Gastroesophageal sphincter (tissue), 4 donors: ENCODE data around the gene IPO4. TPM values are rescaled to one million over a fixed set of nuclear protein-coding genes. Genes with fewer than 3 reads are reported as not detected.
A peak's percentile ranks its signal among the peaks of the same experiment; 100 is the strongest.

Experiments used
- ATAC-seq: fragments of 150-250 bp; one replicate; pipeline ENCODE4 v1.9.1; 2016; ENCODE audit warnings: mild to moderate bottlenecking, moderate library complexity
- H3K27ac ChIP-seq, 4 donors: fragments of 200-600 bp; sonication (generic) in 3 of 4; 1 replicate in 3 of 4; 2 replicates in 1 of 4; pipeline ENCODE4 v1.5.1; 2016 to 2019
- H3K27me3 ChIP-seq: fragments of 200-600 bp; sonication (generic); one replicate; pipeline ENCODE4 v1.5.1; 2019
- H3K36me3 ChIP-seq, 2 donors: fragments of 200-600 bp; sonication (generic); one replicate each; pipeline ENCODE4 v1.5.1; 2019; ENCODE audit warnings: control low read depth in 1 of 2
- H3K4me1 ChIP-seq, 3 donors: fragments of 200-600 bp; sonication (generic); 1 replicate in 2 of 3; 2 replicates in 1 of 3; pipeline ENCODE4 v1.5.1; 2016 to 2019; ENCODE audit warnings: control low read depth in 2 of 3
- H3K4me3 ChIP-seq, 2 donors: fragments of 200-600 bp; sonication (generic); one replicate each; pipeline ENCODE4 v1.5.1; 2019; ENCODE audit warnings: mild to moderate bottlenecking in 1 of 2, moderate library complexity in 1 of 2
- H3K9me3 ChIP-seq, 3 donors: fragments of 200-600 bp; sonication (generic); one replicate each; pipeline ENCODE4 v1.5.1; 2017 to 2019; ENCODE audit warnings: control low read depth in 2 of 3
- EP300 ChIP-seq: sonication (generic); formaldehyde crosslinking; IDR thresholded peaks from one replicate; pipeline ENCODE4 v1.6.1; 2017; ENCODE audit warnings: antibody characterized with exemption, mild to moderate bottlenecking
- POLR2A ChIP-seq, 2 donors: fragments of 450-650 bp; IDR thresholded peaks; one replicate each; pipeline ENCODE4 v1.6.1; 2017; ENCODE audit warnings: antibody characterized with exemption in 2 of 2, mild to moderate bottlenecking in 2 of 2, moderate library complexity in 1 of 2
- POLR2AphosphoS5 ChIP-seq: sonication (generic); formaldehyde crosslinking; IDR thresholded peaks from one replicate; pipeline ENCODE4 v1.6.1; 2017; ENCODE audit warnings: antibody characterized with exemption
- WGBS, 2 donors: methylation state at CpG; one replicate each; pipeline ENCODE4 v1.1.5; 2018; ENCODE audit warnings: low coverage in 1 of 2; 5-methylcytosine and 5-hydroxymethylcytosine counted together
- total RNA-seq, 4 donors: library from RNA; depleted of rRNA; stranded (reverse); fragments of >200 nt; gene quantifications; one replicate each; pipeline ENCODE4 v1.1.0, GENCODE V29; 2016
- TF ChIP-seq, protein P1 (sequence below), 4 experiments: fragments of 200-600 bp in 2 of 4; fragments of 450-650 bp in 2 of 4; sonication (generic) in 1 of 4; IDR thresholded peaks; one replicate each; pipeline ENCODE4 v1.5.1; 2017 to 2019; ENCODE audit warnings: antibody characterized with exemption in 4 of 4, mild to moderate bottlenecking in 2 of 4, moderate library complexity in 2 of 4

Gene IPO4
- total RNA-seq, 4 donors from 2014 or later = 16.8 to 31.6 (median 27.0) TPM

DNA sequence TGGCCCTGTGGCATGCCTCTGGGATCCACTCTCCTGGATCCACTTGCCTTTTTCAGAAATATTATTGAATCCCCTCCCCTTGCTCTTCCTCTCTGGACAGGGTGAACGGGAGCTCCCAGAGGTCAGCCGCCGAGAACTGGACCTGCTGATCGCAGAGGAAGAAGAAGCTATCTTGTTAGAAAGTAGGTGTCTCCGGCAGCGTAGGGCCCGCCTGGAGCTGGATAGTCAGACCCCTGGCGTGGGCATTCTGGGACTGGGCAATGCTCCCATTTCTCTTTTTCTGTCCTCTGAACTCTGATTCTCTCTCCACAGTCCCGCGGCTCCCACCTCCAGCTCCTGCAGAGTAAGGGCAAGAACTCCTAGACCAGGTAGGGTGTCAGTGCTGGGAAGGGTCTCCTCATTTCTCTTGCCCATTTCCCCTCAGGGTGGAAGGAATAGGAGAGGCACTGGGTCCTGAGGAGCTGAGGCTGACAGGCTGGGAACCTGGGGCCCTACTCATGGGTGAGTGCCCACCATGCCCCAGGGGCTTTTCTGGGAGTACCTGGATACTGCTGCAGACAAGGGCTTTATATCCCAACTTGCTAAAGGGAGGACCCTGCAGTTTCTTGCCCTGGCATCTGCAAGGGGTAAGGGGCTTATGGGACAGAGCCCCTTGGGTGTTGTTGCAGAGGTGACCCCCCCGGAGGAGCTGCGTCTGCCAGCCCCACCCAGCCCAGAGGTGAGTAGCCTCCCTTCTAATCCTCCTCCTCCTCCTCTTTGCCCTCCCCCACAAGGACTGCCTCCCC is 11.4 kb downstream of the IPO4 start:
- ATAC-seq = no peak
- Histone ChIP-seq H3K4me3 (no peak overlapping the region), H3K27ac (no peak overlapping the region), H3K36me3 (peaks cover 0 to 60% of the 10 kb centered on the region in 2 donors), H3K4me1 (peaks cover 0 to 20% (median 4%) of the 10 kb centered on the region in 3 donors), H3K27me3 (no peaks in the 10 kb centered on the region), H3K9me3 (no peaks in the 10 kb centered on the region)
- TF ChIP-seq POLR2AphosphoS5 (no peak), POLR2A (IDR thresholded peaks at IDR 0.05) (no peak)
- 60% methylated on average over 2 of the region's 12 CpGs; no CpG with 5 or more reads in 1 of the 2 donors for WGBS, 2 donors

DNA sequence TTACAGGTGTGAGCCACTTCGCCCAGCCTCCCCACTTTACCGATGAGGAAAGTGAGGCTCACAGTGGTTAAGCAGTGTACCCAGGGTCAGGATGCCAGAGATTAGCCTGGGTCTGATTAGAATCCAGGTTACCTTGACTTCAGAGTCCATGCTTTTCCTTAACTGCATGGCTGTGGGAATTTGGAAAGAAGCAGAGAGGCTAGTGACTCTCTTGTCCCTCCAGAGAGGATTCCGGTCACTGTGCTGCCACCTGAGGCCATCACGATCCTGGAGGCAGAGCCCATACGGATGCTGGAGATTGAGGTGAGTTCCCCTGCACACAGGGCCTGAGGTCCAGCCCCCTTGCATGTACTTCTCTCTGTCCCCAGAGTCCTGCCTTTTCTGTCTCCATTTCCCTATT is 12.0 kb downstream of the IPO4 start:
- ATAC-seq = no peak
- peaks cover 0 to 54% of the 10 kb centered on the region in 2 donors for H3K36me3 ChIP-seq
- no peak overlapping the region for H3K4me3 ChIP-seq
- WGBS, 2 donors = 88% methylated on average over 1 of the region's 5 CpGs; no CpG with 5 or more reads in 1 of the 2 donors
- peaks cover 0 to 26% (median 7%) of the 10 kb centered on the region in 3 donors for H3K4me1 ChIP-seq
- no peak for TF ChIP-seq POLR2AphosphoS5
- no peak for TF ChIP-seq POLR2A (IDR thresholded peaks at IDR 0.05)
- no peak for TF ChIP-seq EP300
- TF ChIP-seq, protein P1, sequence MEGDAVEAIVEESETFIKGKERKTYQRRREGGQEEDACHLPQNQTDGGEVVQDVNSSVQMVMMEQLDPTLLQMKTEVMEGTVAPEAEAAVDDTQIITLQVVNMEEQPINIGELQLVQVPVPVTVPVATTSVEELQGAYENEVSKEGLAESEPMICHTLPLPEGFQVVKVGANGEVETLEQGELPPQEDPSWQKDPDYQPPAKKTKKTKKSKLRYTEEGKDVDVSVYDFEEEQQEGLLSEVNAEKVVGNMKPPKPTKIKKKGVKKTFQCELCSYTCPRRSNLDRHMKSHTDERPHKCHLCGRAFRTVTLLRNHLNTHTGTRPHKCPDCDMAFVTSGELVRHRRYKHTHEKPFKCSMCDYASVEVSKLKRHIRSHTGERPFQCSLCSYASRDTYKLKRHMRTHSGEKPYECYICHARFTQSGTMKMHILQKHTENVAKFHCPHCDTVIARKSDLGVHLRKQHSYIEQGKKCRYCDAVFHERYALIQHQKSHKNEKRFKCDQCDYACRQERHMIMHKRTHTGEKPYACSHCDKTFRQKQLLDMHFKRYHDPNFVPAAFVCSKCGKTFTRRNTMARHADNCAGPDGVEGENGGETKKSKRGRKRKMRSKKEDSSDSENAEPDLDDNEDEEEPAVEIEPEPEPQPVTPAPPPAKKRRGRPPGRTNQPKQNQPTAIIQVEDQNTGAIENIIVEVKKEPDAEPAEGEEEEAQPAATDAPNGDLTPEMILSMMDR (IDR thresholded peaks at IDR 0.05) = no peak
- no peaks in the 10 kb centered on the region for H3K27me3 ChIP-seq
- H3K27ac ChIP-seq = no peak overlapping the region
- no peaks in the 10 kb centered on the region for H3K9me3 ChIP-seq

DNA sequence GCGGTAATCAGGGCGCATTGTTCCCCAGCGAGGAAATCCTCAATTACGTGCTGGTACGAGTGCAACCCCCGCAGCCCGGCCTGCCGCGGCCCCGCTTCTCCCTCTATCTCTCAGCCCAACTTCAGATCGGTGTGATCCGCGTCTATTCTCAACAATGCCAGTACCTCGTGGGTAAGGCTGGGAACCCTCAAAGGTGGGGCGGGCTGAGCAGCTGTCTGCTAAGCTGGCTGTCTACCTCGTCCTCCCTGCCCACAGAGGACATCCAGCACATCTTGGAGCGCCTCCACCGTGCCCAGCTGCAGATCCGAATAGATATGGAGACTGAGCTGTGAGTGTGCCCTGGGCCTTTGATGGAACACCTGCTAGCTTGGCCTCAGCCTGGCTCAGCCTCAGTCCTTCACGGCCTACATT is 15.7 kb downstream of the IPO4 start:
- peak overlapping the region in 3 of 4 donors; percentile 60 to 72 (median 63) for H3K27ac ChIP-seq

DNA sequence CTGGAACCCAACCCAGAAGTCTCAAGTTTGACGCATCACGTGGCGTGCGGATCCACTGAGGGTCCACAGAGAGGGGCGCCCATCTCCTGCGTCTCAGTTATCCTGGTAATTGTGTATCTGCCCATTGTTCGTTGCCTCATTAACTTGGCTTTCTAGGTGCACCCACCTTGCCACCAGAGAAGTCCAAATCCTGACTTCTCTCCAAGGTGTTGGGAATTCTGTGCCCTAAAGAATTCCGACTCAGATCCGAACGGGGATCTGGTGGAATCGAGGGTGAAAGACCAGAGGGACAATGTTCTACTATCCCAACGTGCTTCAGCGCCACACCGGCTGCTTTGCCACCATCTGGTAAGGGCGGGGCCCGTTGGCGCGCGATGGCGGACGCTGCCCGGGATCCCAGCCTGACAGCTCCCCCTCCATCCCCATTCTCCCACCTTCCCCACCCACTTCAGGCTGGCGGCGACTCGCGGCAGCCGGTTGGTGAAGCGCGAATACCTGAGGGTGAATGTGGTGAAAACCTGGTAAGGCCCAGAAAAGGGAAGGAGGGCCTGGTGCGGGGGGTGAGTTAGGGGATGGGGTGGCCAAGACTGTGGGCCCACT is 16.3 kb downstream of the IPO4 start:
- no peaks in the 10 kb centered on the region for H3K27me3 ChIP-seq
- peak overlapping the region; percentile 2 to 47 for H3K4me3 ChIP-seq
- WGBS, 2 donors = no CpG with 5 or more reads among the region's 30 CpGs
- H3K4me1 ChIP-seq = peaks cover 0 to 21% (median 3%) of the 10 kb centered on the region in 3 donors
- no peak for TF ChIP-seq POLR2A (IDR thresholded peaks at IDR 0.05)
- no peak for TF ChIP-seq EP300
- no peak for TF ChIP-seq POLR2AphosphoS5
- TF ChIP-seq, protein P1 (IDR thresholded peaks at IDR 0.05) = no peak
- ATAC-seq = no peak
- H3K9me3 ChIP-seq = no peaks in the 10 kb centered on the region
- peak overlapping the region in 3 of 4 donors; percentile 60 to 72 (median 63) for H3K27ac ChIP-seq
- H3K36me3 ChIP-seq = peaks cover 0 to 37% of the 10 kb centered on the region in 2 donors

More for the DNA sequence above, 15.7 kb downstream of the IPO4 start:
- no peaks in the 10 kb centered on the region for H3K9me3 ChIP-seq
- H3K4me3 ChIP-seq = no peak overlapping the region
- H3K4me1 ChIP-seq = peaks cover 0 to 21% (median 3%) of the 10 kb centered on the region in 3 donors
- no peaks in the 10 kb centered on the region for H3K27me3 ChIP-seq
- H3K36me3 ChIP-seq = peaks cover 0 to 37% of the 10 kb centered on the region in 2 donors
- no CpG with 5 or more reads among the region's 20 CpGs for WGBS, 2 donors
- ATAC-seq = no peak
- TF ChIP-seq, protein P1 (IDR thresholded peaks at IDR 0.05) = no peak
- TF ChIP-seq POLR2AphosphoS5 = no peak
- no peak for TF ChIP-seq EP300
- TF ChIP-seq POLR2A (IDR thresholded peaks at IDR 0.05) = no peak

DNA sequence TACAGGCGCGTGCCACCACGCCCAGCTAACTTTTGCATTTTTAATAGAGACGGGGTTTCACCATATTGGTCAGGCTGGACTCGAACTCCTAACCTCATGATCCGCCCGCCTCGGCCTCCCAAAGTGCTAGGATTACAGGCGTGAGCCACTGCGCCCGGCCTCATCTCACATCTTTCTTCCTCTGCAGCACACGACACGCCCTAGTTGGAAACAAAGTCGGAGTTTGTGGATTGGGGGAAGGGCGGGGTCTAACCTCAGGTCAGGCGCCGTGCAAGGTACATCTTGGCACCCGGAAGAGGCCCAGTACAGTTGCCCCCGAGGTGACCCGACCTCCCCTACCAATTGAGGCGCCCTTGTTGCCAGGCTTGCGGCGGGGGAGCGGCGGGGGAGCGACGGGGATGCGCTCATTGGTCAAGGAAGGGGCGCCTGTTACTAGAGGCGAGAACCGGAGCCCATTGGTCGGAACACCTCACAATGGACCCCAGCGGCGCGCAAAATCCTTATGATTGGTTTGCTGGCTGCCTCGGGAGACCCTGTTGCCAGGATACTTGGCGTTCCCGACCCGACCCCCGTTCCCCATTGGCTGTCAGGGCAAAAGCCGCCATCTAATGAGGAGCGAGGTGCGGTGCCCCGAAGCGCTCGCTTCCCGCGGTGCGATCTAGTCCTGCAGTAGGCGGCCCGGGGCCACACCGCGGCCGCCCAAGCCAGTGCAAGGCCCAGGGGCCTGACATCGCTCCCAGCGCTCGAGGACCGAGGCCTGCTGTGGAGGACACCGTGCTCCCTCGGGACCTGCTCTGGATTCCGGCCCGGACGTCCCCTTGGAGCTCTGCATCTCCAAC is 17.0 kb downstream of the IPO4 start, which contains the start of gene REC8:
REC8 (plus strand) TSS at position 659 of the 839 bp plus-strand sequence. CDS start 473 bp downstream, outside the sequence.
- Histone ChIP-seq H3K4me1 (peaks cover 0 to 21% (median 3%) of the 10 kb centered on the region in 3 donors), H3K4me3 (peak within 1 kb of the TSS; percentile 2 to 47), H3K27ac (peak within 1 kb of the TSS in 3 of 4 donors; percentile 60 to 72 (median 63)), H3K9me3 (no peaks in the 10 kb centered on the region), H3K27me3 (no peaks in the 10 kb centered on the region), H3K36me3 (peaks cover 0 to 37% of the 10 kb centered on the region in 2 donors)
- no peak for TF ChIP-seq EP300
- peak in 1 of 2 donors; percentile 37 for TF ChIP-seq POLR2A (IDR thresholded peaks at IDR 0.05)
- TF ChIP-seq, protein P1 (IDR thresholded peaks at IDR 0.05) = no peak
- 29% methylated on average over 23 of the region's 63 CpGs; no CpG with 5 or more reads in 1 of the 2 donors for WGBS, 2 donors
- ATAC-seq = peak; percentile 86
